HG02678 (cell line): ENCODE data around the gene IL23R.
A peak's percentile ranks its signal among the peaks of the same experiment; 100 is the strongest.

ENCODE experiments used
- ATAC-seq: cut with Tn5 transposase; IDR thresholded peaks from one replicate; pipeline ENCODE4 v1.9.1; 2021; ENCODE audit warnings: mild to moderate bottlenecking, moderate library complexity; ENCODE audit not compliant: unreplicated experiment

The IL23R gene

GRCh38 chr1:67228791-67229190 lies 62.5 kb downstream of the IL23R start:
- ATAC-seq, result no peak

GRCh38 chr1:67230539-67230938 lies 64.3 kb downstream of the IL23R start:
- no peak for ATAC-seq

GRCh38 chr1:67236277-67236676 lies 70.0 kb downstream of the IL23R start:
- no peak for ATAC-seq

- no peak for ATAC-seq
Measured at GRCh38 chr1:67239738-67240137, 73.5 kb downstream of the IL23R start.

GRCh38 chr1:67241200-67241746 lies 75.0 kb downstream of the IL23R start:
- no peak for ATAC-seq

GRCh38 chr1:67242016-67242415 lies 75.8 kb downstream of the IL23R start:
- ATAC-seq, result no peak

- ATAC-seq, result no peak
Measured at GRCh38 chr1:67250051-67250653, 83.9 kb downstream of the IL23R start.

GRCh38 chr1:67256291-67257172 lies 90.3 kb downstream of the IL23R start:
- ATAC-seq, result no peak

GRCh38 chr1:67257173-67257535 lies 90.9 kb downstream of the IL23R start:
- ATAC-seq, result no peak

GRCh38 chr1:67261680-67262079 lies 95.4 kb downstream of the IL23R start:
- ATAC-seq, result no peak

- no peak for ATAC-seq
Measured at GRCh38 chr1:67262735-67263134, 96.5 kb downstream of the IL23R start.

GRCh38 chr1:67264152-67264551 lies 97.9 kb downstream of the IL23R start:
- ATAC-seq, result no peak

- ATAC-seq, result no peak
Measured at GRCh38 chr1:67264899-67265298, 98.6 kb downstream of the IL23R start.

GRCh38 chr1:67269061-67269460 lies 102.8 kb downstream of the IL23R start:
- no peak for ATAC-seq

- ATAC-seq, result no peak
Measured at GRCh38 chr1:67270541-67270940, 104.3 kb downstream of the IL23R start.

- no peak for ATAC-seq
Measured at GRCh38 chr1:67273591-67273990, 107.3 kb downstream of the IL23R start.

- ATAC-seq, result peak; percentile 65
Measured at GRCh38 chr1:67274623-67275325, 108.5 kb downstream of the IL23R start.

- no peak for ATAC-seq
Measured at GRCh38 chr1:67280696-67281095, 114.4 kb downstream of the IL23R start.

- ATAC-seq, result no peak
Measured at GRCh38 chr1:67281244-67281643, 115.0 kb downstream of the IL23R start.

- ATAC-seq, result peak; percentile 69
Measured at GRCh38 chr1:67285780-67286488, 119.7 kb downstream of the IL23R start.

- no peak for ATAC-seq
Measured at GRCh38 chr1:67290236-67290635, 124.0 kb downstream of the IL23R start.
